GM12892 (cell line): ENCODE measurements around the gene DDHD1.

Source experiments
- DNase-seq: peaks from one replicate; pipeline ENCODE4 v3.0.0; 2011; ENCODE audit not compliant: insufficient read length
- FAIRE-seq: peaks from 2 replicates; lab custom pipeline; 2011; peaks lifted over from hg19 to GRCh38; lab: Jason Lieb, UNC
- POLR2A ChIP-seq: IDR thresholded peaks from 2 replicates; pipeline ENCODE4 v1.6.1; 2011; ENCODE audit warnings: low read depth, low read length, control low read depth
- POLR2AphosphoS5 ChIP-seq: IDR thresholded peaks from 2 replicates; pipeline ENCODE4 v1.6.1; 2011; ENCODE audit warnings: low read depth, low read length, control low read depth
- TAF1 ChIP-seq: IDR thresholded peaks from 2 replicates; pipeline ENCODE4 v1.6.1; 2011; ENCODE audit warnings: low read depth, mild to moderate bottlenecking, control low read depth, low read length, borderline replicate concordance

Gene DDHD1

GRCh38 chr14:53022593-53022992 lies 130.5 kb downstream of the DDHD1 start:
- TF ChIP-seq TAF1 (no peak), POLR2A (no peak), POLR2AphosphoS5 (no peak)
- FAIRE-seq (no peak), DNase-seq (no peak)

DNA sequence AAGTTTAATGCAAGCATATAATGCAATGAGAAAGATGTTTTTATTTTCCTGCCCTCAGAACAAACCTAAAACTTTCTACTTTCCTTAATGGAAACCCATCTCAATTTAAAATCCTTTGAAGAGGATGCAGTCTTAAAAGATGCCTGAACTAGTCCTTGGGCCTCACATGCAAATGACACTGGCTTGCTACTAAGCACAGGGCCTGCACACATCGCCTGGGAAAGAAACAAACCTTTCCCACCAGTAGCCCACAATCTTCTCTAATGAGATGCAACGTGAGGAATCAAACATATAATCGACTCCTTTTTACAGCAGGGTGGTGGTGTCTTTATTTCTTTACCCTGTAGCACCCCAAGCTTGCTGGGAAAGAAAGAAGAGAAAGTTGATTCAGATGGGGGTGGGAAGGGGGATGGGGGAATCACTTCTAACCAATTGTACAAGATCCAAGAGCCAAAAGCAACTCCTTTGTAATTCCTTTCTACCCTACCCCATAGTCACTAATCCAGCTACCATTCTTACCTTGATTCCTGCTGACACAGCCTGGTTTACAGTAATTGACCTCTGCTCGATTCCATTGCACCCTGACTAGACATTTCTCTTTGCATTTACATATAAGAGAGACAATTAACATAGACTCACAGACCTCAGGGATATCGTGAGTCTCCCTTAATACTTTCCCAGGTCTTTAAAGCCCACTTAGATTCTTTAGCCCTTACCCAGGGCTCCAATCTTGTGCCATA lies 132.8 kb downstream of the DDHD1 start:
- DNase-seq (no peak), FAIRE-seq (no peak)
- no peak for TF ChIP-seq POLR2A
- TF ChIP-seq TAF1, result no peak
- TF ChIP-seq POLR2AphosphoS5, result no peak

GRCh38 chr14:53019406-53019805 lies 133.7 kb downstream of the DDHD1 start:
- no peak for FAIRE-seq
- no peak for DNase-seq
- TF ChIP-seq POLR2AphosphoS5 (no peak), POLR2A (no peak), TAF1 (no peak)

DNA sequence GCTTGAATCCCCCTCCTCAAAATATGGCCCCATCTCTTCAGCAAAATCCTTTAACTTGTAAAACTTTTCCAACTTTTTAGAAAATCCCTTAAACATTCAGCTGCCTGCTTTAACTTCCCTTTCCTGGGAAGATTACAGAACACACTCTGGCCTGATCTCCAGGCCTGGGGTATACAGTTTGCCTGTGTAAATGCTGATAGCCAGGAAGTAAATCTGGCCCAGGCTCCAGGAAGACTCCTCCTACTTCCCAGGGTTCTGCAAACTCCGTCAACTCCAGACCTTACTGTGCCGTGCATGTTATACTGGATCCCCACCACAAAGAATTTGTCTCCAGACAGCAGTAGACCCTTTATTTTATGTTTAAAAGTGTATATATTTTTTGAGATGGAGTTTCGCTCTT lies 135.3 kb downstream of the DDHD1 start:
- TF ChIP-seq POLR2AphosphoS5 (no peak), POLR2A (no peak), TAF1 (no peak)
- DNase-seq (no peak), FAIRE-seq (no peak)

DNA sequence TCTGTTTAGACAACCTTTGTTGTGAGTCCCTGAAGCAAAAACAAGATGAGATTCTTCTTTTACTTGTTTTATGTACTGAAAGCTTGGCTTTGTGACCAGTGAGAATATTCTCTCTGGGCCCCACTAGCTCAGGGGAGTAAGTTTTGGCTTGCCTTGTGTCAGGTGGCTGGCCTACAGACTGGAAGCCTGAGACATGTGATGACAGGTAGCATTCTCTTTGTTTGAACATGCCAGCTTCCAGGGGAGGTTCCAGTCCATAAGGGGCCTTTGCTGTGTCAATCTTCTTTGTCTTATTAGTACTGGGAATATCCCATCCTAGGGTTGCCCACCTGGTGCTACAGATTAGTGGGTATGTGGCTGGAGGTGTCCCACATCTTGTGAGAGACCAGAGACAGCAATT lies 136.2 kb downstream of the DDHD1 start:
- TF ChIP-seq TAF1 (no peak), POLR2A (no peak), POLR2AphosphoS5 (no peak)

GRCh38 chr14:53016491-53016890 lies 136.6 kb downstream of the DDHD1 start:
- TF ChIP-seq POLR2AphosphoS5 (no peak), POLR2A (no peak), TAF1 (no peak)
- DNase-seq, result no peak
- FAIRE-seq, result no peak

More for the DNA sequence above, 136.2 kb downstream of the DDHD1 start:
- no peak for DNase-seq
- FAIRE-seq, result no peak

GRCh38 chr14:53011053-53011462 lies 142.1 kb downstream of the DDHD1 start:
- no peak for TF ChIP-seq TAF1
- no peak for TF ChIP-seq POLR2AphosphoS5
- TF ChIP-seq POLR2A, result no peak
- DNase-seq, result no peak
- no peak for FAIRE-seq

GRCh38 chr14:53010193-53011040 lies 142.7 kb downstream of the DDHD1 start:
- TF ChIP-seq POLR2AphosphoS5 (no peak), POLR2A (no peak), TAF1 (no peak)
- FAIRE-seq (no peak), DNase-seq (no peak)

GRCh38 chr14:53006931-53007562 lies 146.1 kb downstream of the DDHD1 start:
- FAIRE-seq (peak; percentile 56), DNase-seq (no peak)
- TF ChIP-seq POLR2AphosphoS5 (no peak), POLR2A (no peak), TAF1 (no peak)

- DNase-seq, result no peak
- no peak for FAIRE-seq
- no peak for TF ChIP-seq POLR2A
- TF ChIP-seq TAF1, result no peak
- TF ChIP-seq POLR2AphosphoS5, result no peak
Observed at GRCh38 chr14:53004976-53005375, 148.1 kb downstream of the DDHD1 start.

DNA sequence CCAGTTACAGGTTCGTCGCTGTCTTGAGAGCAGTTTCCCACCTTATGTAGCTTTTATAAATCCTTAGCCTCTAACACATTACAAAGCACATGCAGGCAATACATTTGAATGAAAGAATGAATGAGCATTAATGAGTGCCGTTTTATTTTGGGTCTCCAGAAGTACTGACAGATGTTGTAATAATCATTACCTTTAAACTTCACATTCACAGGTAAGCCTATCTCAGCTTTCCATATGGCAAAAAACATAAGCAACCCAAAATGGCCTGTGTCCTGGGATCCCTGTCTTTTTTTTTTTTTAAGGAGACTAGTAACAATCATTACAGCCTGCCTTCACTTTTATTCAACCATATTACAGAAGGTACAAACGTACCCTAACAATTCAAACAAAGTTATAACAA lies 149.3 kb downstream of the DDHD1 start:
- DNase-seq (no peak), FAIRE-seq (no peak)
- TF ChIP-seq TAF1 (no peak), POLR2A (no peak), POLR2AphosphoS5 (no peak)
